ENCODE results near the gene KCND2.

DNA sequence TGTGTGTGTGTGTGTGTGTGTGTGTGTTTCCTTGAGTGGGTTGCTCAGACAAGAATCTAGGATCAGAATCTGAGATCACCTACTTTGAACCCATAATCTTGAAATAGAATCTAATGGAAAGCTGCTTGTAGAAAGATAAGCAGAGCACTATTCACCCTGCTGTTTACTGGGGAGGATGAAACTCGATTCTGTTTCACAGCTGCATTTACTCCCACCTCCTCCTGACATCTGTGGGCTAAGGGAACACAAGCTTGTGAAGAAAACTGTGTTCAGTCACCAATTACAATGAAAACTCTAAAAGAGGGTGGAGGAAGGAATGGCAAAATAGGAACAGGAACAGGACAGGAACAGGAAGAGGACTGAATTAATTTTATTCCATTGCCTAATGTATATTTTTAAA, 315.4 kb downstream of the KCND2 start:
- TF ChIP-seq, protein P1, sequence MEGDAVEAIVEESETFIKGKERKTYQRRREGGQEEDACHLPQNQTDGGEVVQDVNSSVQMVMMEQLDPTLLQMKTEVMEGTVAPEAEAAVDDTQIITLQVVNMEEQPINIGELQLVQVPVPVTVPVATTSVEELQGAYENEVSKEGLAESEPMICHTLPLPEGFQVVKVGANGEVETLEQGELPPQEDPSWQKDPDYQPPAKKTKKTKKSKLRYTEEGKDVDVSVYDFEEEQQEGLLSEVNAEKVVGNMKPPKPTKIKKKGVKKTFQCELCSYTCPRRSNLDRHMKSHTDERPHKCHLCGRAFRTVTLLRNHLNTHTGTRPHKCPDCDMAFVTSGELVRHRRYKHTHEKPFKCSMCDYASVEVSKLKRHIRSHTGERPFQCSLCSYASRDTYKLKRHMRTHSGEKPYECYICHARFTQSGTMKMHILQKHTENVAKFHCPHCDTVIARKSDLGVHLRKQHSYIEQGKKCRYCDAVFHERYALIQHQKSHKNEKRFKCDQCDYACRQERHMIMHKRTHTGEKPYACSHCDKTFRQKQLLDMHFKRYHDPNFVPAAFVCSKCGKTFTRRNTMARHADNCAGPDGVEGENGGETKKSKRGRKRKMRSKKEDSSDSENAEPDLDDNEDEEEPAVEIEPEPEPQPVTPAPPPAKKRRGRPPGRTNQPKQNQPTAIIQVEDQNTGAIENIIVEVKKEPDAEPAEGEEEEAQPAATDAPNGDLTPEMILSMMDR (IDR thresholded peaks at IDR 0.05), result no peak
- no peak for TF ChIP-seq POLR2A (IDR thresholded peaks at IDR 0.05)
